GM21381 (cell line): ENCODE results near the gene GATC.
"Not testable (repeated sequence)": the region's sequence is repeated elsewhere in the genome, so short reads cannot be mapped to it uniquely, and the experiment has no call there.

Experiments used
- ATAC-seq: cut with Tn5 transposase; IDR thresholded peaks from one replicate; pipeline ENCODE4 v1.9.1; 2021; ENCODE audit warnings: mild to moderate bottlenecking, moderate library complexity; ENCODE audit not compliant: unreplicated experiment

Gene GATC

DNA sequence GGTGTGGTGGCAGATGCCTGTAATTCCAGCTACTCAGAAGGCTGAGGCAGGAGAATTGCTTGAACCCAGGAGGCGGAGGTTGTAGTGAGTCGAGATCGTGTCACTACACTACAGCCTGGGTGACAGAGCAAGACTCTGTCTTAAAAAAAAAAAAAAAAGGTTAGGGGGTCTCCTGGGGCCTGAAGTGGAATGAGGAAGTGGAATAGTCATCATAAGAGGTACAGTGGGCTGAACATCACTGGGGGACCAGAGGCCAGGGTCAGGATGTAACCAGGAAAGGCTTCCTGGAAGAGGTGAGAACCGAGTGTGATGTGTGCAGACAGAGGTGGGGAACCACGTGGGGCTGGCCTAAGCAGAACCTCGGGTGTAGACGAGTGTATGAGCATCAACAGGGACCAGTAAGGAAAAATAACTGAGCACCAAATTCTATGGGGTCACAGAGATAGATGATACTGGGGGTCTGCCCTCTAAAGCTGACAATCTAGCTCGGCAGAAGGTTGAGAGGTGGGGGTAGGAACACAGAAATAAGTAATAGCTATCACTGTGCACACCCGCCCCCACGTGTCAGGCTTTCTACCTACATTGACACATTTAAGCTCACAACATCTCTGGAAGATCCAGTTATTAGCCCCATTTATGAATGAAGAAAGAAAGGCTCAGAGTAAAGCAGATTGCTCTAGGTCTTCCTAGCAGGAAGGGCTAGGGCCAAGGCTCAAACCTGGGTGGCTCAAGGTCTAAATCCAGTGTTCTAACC lies 13.3 kb upstream of the GATC start:
- no peak for ATAC-seq

- ATAC-seq, result peak; percentile 90
Observed at GRCh38 chr12:120437735-120438494, 8.3 kb upstream of the GATC start, which contains the start of gene COX6A1. Gene COX6A1, plus strand, starts transcription at chr12:120438113. Its CDS starts 14 bp downstream, at chr12:120438127.

DNA sequence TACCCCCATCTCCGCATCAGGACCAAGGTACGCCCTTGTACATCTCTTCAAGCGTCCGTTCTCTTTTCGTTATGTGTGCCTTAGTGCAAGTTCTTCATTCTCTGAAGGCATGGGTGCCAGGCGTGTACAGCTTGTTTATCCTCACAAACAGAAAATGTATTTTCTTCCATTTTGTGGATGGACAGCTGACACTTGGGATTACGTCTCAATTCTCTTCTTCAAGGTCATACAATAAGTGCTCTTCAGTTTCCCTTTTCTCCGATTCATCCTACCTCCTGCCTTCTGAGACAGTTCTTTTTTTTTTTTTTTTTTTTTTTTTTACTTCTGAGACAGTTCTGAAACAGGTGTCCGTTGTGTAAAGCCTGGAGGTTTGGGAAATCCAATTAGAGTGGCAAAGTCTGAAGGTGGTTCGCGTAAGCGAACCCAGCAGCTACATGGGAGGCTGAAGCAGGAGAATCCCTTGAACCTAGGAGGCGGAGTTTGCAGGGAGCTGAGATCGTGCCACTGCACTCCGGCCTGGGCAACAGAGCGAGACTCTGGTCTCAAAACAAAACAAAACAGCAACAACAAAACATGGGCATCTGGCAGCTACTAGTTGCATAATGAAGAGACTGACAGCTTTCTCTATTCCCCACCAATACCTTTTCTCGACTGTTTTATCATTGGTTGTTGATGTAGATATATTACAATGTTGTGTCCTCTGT lies 7.6 kb upstream of the GATC start:
- no peak for ATAC-seq

DNA sequence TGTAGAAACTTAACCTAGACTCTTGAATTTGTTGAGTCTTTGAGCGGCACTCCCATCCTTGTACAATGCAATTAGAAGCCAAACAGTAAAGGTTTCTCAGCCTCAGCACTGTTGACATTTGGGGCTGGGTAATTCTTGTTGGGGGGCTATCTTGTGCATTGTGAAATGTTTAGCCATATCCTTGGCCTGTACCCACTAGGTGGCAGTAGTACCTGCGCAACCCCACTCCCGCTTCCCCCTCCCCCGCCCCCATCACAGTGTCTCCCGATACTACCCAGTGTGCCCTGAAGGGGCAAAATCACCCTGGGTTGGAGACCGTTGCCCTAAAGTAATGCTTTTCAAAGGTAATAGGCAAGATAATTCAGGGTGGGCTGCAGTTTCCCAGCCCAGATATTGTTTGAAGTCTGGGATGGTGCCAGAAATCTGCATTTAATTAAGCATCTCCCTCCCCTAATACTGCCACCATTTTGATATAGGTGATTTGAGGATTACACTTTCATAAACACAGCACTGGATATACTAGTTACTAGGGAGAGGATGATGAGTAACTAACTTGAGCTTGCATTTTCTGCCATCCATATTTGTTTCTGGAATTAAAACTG lies 6.5 kb upstream of the GATC start:
- ATAC-seq, result no peak

DNA sequence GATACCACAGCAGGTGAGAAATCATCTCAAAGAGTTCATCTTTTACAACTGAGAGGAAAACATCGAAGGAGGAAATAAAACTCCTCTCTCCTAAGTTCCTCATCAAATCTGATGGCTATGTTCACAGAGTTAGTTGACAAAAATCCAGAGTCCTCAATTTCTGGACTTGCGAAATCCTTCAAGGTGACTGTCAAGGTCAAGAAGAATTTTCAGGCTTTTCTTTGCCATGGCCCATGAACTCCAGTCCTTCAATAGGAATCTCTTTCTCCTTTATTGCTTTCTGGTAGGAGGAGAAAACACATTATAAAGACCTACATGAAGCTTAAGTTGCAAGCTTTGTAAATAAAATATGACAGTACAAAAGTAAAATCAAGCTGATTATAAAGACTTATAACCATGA lies 1.6 kb upstream of the GATC start:
- no peak for ATAC-seq

GRCh38 chr12:120446844-120447178 lies 567 bp downstream of the GATC start:
- ATAC-seq, result not testable (repeated sequence)

DNA sequence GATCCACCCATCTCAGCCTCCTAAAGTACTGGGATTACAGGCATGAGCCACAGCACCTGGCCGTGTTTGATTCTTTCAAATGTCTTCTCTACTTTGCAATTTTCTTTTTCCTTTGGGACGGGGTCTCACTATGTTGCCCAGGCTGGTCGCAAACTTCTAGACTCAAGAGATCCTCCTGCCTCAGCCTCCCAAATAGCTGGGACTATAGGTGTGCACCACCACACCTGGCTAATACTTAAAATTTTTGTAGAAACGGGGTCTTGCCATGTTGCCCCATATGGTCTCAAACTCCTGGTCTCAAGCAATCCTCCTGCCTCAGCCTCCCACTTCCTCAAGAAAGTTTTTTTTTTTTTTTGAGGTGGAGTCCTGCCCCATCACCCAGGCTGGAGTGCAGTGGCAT lies 1.7 kb downstream of the GATC start:
- no peak for ATAC-seq

- not testable (repeated sequence) for ATAC-seq
Observed at GRCh38 chr12:120452524-120452923, 6.3 kb downstream of the GATC start.

DNA sequence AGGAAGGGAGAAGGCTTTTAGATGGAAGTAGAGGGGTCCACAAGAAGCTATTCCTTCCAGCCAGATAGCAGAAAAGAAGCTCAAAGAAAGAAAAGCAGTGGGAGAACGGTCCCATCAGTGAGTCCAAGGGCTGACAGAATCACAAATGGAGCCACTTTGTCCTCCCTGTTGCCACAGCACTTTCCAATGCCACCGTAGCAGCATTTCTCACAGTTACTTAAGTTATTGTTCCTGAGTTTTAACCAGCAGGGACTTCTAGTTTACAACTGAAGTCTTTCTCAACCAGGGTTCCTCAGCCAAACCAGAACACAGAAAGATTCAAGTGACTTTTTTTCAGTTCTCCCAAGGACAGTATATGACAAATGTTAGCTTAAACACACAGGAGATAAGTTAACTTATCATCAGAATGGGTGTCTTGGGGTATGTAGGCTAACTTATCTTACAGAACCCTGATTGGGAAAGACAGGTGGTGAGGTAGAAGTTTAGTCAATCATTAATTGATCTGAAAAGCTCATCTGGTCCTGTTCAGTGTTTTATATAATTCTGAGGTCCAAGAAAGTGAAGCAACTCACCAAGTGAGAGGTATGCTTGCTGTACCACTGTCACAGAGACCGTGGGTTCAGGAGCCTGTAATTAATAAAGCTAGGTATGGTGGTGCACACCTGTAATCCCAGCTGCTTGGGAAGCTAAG lies 7.0 kb downstream of the GATC start:
- ATAC-seq, result no peak

DNA sequence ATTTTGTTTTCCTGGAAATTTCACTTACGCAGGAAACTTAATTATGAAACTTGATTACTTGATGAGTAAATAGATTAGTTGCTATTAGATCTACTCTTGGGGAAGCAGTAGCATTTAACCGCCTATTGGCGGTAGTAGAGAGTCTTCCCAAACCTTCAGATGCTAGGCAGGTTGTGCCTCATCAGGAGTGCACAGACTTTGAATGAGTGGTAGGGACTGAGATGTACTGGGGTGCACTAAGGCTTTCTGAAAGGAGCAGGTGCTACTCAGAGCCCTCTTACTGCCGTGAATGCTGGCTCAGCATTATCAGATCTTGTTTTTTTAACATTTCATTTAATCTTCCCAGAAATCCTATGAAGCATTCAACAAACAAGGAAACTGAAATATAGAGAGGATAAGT lies 7.7 kb downstream of the GATC start:
- no peak for ATAC-seq

DNA sequence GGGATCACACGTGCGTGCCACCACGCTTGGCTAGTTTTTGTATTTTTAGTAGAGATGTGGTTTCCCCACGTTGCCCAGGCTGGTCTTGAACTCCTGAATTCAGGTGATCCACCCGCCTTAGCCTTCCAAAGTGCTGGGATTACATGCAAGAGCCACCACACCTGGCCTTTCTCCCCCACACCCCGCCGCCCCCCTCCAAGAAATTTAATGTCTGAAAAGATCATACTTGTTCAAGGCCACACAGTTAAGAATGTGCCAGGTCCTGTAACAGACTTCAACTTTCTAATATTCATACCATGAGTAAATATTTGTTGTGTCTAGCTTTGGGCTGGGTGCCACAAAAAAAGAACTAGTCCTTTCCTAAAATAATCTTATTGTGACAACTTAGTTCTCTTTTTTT lies 9.1 kb downstream of the GATC start:
- no peak for ATAC-seq

GRCh38 chr12:120457133-120457532 lies 10.9 kb downstream of the GATC start:
- ATAC-seq, result no peak

GRCh38 chr12:120460157-120460556 lies 13.9 kb downstream of the GATC start:
- no peak for ATAC-seq

GRCh38 chr12:120462099-120462640 lies 15.9 kb downstream of the GATC start:
- no peak for ATAC-seq

DNA sequence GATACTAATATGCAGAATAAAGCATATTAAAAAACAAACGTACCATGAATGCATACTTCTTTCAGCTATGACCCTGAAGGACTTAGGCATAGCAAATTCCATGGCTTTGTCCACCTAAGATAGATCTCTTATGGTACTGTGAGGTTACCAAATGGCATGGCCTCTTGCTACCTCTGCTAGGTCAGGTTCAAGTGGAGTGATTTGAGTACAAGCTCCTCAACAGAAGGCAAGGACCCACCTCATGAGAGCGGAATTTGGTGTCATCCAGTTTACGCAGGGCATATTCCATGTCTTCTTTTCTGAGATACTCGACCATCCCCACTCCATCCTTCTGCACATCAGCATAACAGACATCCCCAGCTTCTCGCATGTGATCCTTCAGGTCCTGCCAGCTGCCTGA lies 17.5 kb downstream of the GATC start:
- no peak for ATAC-seq

DNA sequence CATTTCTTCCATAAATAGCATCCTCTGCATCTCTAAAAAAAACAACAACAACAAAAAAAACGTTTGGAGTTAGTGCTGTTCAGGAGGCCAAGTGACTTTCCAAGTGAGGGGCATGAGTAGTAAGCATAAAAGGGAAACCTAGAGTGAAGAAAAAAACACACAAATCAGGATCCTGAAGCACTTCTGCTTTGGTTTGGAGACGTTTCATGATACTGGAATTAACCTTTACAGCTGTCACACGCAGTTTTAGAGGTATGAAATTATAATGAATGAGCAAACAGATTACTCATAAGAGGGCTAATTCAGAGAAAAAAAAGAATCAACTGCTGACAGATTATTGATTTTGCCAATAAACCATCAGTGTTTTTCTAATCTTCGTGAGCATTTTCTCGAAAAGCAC lies 19.5 kb downstream of the GATC start:
- ATAC-seq, result no peak

DNA sequence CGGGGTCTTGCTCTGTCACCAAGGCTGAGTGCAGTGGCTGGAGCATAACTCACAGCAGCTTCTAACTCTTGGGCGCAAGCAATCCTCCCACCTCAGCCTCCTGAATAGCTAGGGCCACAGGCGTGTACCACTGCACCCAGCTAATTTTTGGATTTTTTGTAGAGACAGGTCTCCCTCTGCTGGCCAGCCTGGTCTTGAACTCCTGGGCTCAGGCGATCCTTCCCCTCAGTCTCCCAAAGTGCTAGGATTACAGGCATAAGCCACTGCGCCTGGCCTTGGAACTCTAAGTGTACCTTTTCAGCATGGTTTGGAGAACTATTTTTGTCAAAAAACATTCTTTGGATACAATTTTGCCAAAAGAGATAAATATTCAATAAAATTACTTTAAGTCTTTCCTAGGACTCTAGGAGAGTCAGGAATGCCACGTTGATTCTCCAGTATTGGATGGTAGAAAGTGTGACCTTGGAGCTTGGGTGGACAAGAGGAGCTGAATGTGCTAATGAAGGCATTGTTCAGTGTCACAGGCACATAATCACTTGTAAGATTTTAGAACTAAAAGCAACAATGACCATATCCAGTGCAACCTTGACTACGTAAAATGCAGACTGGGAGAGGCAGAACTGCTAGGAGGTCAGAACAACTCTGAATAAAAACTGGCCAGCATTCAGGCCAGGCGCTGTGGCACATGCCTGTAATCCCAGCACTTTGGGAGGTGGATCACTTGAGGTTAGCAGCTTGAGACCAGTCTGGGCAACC lies 20.5 kb downstream of the GATC start:
- ATAC-seq, result no peak

DNA sequence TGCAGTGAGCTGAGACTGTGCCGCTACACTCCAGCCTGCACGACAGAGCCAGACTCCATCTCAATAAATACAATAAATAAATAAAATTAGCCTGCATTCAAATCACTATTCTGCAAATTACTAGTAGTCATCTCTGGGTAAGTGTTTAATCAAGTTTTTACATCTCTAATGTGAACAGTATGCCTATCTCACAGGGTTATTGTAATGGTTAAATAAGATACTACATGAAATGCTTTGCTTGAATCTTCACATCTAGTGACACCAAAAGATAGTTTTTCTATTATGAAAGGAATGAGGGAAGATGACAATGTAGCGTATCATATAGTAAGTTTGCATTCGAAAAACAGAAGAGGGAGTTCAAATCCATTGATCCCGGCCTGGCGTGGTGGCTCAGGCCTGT lies 21.2 kb downstream of the GATC start:
- no peak for ATAC-seq

GRCh38 chr12:120468325-120468820 lies 22.1 kb downstream of the GATC start:
- ATAC-seq, result no peak
